SU-DHL-6 (cell line): Measurements from ENCODE around the gene PITPNC1.

Experiments
- CTCF ChIP-seq: fragments of 200-600 bp; sonication (generic); IDR thresholded peaks from one replicate; pipeline ENCODE4 v1.5.1; 2017; ENCODE audit warnings: antibody characterized with exemption, mild to moderate bottlenecking, low read length, moderate library complexity; ENCODE audit not compliant: insufficient read depth, poor library complexity, severe bottlenecking
- EZH2phosphoT487 ChIP-seq: fragments of 200-600 bp; sonication (generic), shearing (Covaris generic); conservative IDR thresholded peaks from 2 replicates; pipeline ENCODE4 v1.6.1; 2018; ENCODE audit warnings: mild to moderate bottlenecking, antibody characterized with exemption, low read length, moderate library complexity, mixed read lengths

- TF ChIP-seq CTCF (no peak), EZH2phosphoT487 (no peak)
These were observed 270.4 kb downstream of the PITPNC1 start for GRCh38 chr17:67647482-67647881.
